Tibial nerve (tissue), 4 donors: ENCODE data around the gene CCDC7. TPM values are rescaled to one million over a fixed set of nuclear protein-coding genes. Genes with fewer than 3 reads are reported as not detected.

Experiments
- DNase-seq, 2 donors: peaks; one replicate each; pipeline ENCODE4 v3.0.0-alpha.2; 2019; ENCODE audit warnings: low spot score in 2 of 2
- H3K27ac ChIP-seq, 4 donors: fragments of 200-600 bp; sonication (generic) in 3 of 4; one replicate each; pipeline ENCODE4 v1.5.1; 2017 to 2019; ENCODE audit warnings: mild to moderate bottlenecking in 1 of 4
- H3K27me3 ChIP-seq, 2 donors: fragments of 200-600 bp; sonication (generic) in 1 of 2; one replicate each; pipeline versions ENCODE4 v1.5.1 to v1.6.0; 2017 to 2019
- H3K36me3 ChIP-seq, 3 donors: fragments of 200-600 bp; sonication (generic); one replicate each; pipeline ENCODE4 v1.5.1; 2018 to 2019
- H3K4me1 ChIP-seq, 4 donors: fragments of 200-600 bp; sonication (generic) in 3 of 4; one replicate each; pipeline ENCODE4 v1.5.1; 2017 to 2019
- H3K4me3 ChIP-seq, 4 donors: fragments of 200-600 bp; sonication (generic) in 3 of 4; one replicate each; pipeline ENCODE4 v1.5.1; 2017 to 2019; ENCODE audit warnings: mild to moderate bottlenecking in 1 of 4, moderate library complexity in 1 of 4
- H3K9me3 ChIP-seq, 4 donors: fragments of 200-600 bp; sonication (generic) in 3 of 4; one replicate each; pipeline ENCODE4 v1.5.1; 2017 to 2019
- EP300 ChIP-seq, 2 donors: sonication (generic); formaldehyde crosslinking; IDR thresholded peaks; one replicate each; pipeline ENCODE4 v1.6.1; 2017; ENCODE audit warnings: antibody characterized with exemption in 2 of 2, mild to moderate bottlenecking in 1 of 2
- POLR2A ChIP-seq, 2 donors: fragments of 450-650 bp; IDR thresholded peaks; one replicate each; pipeline ENCODE4 v1.6.1; 2017; ENCODE audit warnings: antibody characterized with exemption in 2 of 2, mild to moderate bottlenecking in 2 of 2, moderate library complexity in 2 of 2
- WGBS, 2 donors: methylation state at CpG; one replicate each; pipeline ENCODE4 v1.1.5; 2018; 5-methylcytosine and 5-hydroxymethylcytosine counted together
- total RNA-seq, 4 donors: library from RNA; depleted of rRNA; stranded (reverse); fragments of >200 nt; gene quantifications; one replicate each; pipeline ENCODE4 v1.1.0, GENCODE V29; 2016
- TF ChIP-seq, protein P1 (sequence below), 5 experiments: fragments of 200-600 bp in 3 of 5; fragments of 450-650 bp in 2 of 5; sonication (generic) in 3 of 5; IDR thresholded peaks; one replicate each; pipeline ENCODE4 v1.5.1; 2016 to 2019; ENCODE audit warnings: antibody characterized with exemption in 5 of 5, mild to moderate bottlenecking in 3 of 5, moderate library complexity in 2 of 5

The CCDC7 gene
- total RNA-seq, 4 donors from 2014 or later: 20.7 to 97.0 (median 45.6) TPM

- peaks cover 0 to 4% (median 2%) of the 10 kb centered on the region in 4 donors for H3K9me3 ChIP-seq
- 82 to 90% methylated on average over 1 of the region's 1 CpG for WGBS, 2 donors
These were observed 419.2 kb downstream of the CCDC7 start for GRCh38 chr10:32865170-32865569.

GRCh38 chr10:32877915-32878314 lies 432.0 kb downstream of the CCDC7 start:
- Histone ChIP-seq H3K36me3 (no peaks in the 10 kb centered on the region), H3K27ac (no peak overlapping the region), H3K9me3 (no peaks in the 10 kb centered on the region), H3K4me1 (no peaks in the 10 kb centered on the region), H3K4me3 (no peak overlapping the region), H3K27me3 (no peaks in the 10 kb centered on the region)
- no peak for DNase-seq
- TF ChIP-seq EP300 (IDR thresholded peaks at IDR 0.05) (no peak), POLR2A (IDR thresholded peaks at IDR 0.05) (no peak)
- TF ChIP-seq, protein P1, sequence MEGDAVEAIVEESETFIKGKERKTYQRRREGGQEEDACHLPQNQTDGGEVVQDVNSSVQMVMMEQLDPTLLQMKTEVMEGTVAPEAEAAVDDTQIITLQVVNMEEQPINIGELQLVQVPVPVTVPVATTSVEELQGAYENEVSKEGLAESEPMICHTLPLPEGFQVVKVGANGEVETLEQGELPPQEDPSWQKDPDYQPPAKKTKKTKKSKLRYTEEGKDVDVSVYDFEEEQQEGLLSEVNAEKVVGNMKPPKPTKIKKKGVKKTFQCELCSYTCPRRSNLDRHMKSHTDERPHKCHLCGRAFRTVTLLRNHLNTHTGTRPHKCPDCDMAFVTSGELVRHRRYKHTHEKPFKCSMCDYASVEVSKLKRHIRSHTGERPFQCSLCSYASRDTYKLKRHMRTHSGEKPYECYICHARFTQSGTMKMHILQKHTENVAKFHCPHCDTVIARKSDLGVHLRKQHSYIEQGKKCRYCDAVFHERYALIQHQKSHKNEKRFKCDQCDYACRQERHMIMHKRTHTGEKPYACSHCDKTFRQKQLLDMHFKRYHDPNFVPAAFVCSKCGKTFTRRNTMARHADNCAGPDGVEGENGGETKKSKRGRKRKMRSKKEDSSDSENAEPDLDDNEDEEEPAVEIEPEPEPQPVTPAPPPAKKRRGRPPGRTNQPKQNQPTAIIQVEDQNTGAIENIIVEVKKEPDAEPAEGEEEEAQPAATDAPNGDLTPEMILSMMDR (IDR thresholded peaks at IDR 0.05): no peak

More at GRCh38 chr10:32865170-32865569, 419.2 kb downstream of the CCDC7 start:
- no peak overlapping the region for H3K27ac ChIP-seq
- no peak for DNase-seq
- H3K4me1 ChIP-seq: no peaks in the 10 kb centered on the region
- H3K27me3 ChIP-seq: no peaks in the 10 kb centered on the region
- H3K4me3 ChIP-seq: no peak overlapping the region
- TF ChIP-seq EP300 (IDR thresholded peaks at IDR 0.05) (no peak), POLR2A (IDR thresholded peaks at IDR 0.05) (no peak)
- TF ChIP-seq, protein P1 (IDR thresholded peaks at IDR 0.05): no peak
- H3K36me3 ChIP-seq: no peaks in the 10 kb centered on the region

- H3K27ac ChIP-seq: no peak overlapping the region
- H3K4me3 ChIP-seq: no peak overlapping the region
- DNase-seq: no peak
- no peaks in the 10 kb centered on the region for H3K27me3 ChIP-seq
- TF ChIP-seq, protein P1 (IDR thresholded peaks at IDR 0.05): no peak
- TF ChIP-seq POLR2A (IDR thresholded peaks at IDR 0.05): no peak
- no peaks in the 10 kb centered on the region for H3K36me3 ChIP-seq
- no peaks in the 10 kb centered on the region for H3K9me3 ChIP-seq
- H3K4me1 ChIP-seq: no peaks in the 10 kb centered on the region
These were observed 432.7 kb downstream of the CCDC7 start for GRCh38 chr10:32878646-32879045.

GRCh38 chr10:32882076-32882475 lies 436.1 kb downstream of the CCDC7 start:
- H3K27ac ChIP-seq: no peak overlapping the region
- H3K27me3 ChIP-seq: no peaks in the 10 kb centered on the region
- DNase-seq: no peak
- no peaks in the 10 kb centered on the region for H3K36me3 ChIP-seq
- no peak for TF ChIP-seq EP300 (IDR thresholded peaks at IDR 0.05)
- TF ChIP-seq POLR2A (IDR thresholded peaks at IDR 0.05): no peak
- TF ChIP-seq, protein P1 (IDR thresholded peaks at IDR 0.05): no peak
- no peaks in the 10 kb centered on the region for H3K9me3 ChIP-seq
- no peaks in the 10 kb centered on the region for H3K4me1 ChIP-seq
- 92 to 94% methylated on average over 6 of the region's 6 CpGs for WGBS, 2 donors
- no peak overlapping the region for H3K4me3 ChIP-seq

DNA sequence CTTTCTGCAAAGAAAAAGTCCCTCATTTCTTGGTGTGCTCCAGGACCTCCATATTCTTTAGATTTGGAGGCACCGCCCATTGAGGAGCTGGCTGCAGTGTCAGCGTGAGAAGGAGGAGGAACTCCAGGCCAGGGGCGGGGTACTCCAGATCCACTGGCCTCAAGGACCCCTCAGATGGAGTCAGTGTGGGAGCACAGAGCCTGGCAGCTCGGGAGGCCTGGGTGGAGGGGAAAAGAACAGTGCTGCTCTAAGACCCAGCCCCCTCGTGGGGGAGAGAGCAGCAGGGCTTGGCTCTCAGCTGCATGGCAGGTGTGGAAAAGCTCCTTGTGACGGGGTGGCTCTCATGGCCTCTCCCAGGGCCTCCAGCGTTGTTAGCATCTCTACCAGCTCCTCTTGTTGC lies 441.5 kb downstream of the CCDC7 start:
- H3K9me3 ChIP-seq: no peaks in the 10 kb centered on the region
- TF ChIP-seq POLR2A (IDR thresholded peaks at IDR 0.05) (no peak), EP300 (IDR thresholded peaks at IDR 0.05) (no peak)
- TF ChIP-seq, protein P1 (IDR thresholded peaks at IDR 0.05): no peak
- no peaks in the 10 kb centered on the region for H3K4me1 ChIP-seq
- WGBS, 2 donors: 85 to 88% methylated on average over 7 of the region's 7 CpGs
- DNase-seq: no peak
- H3K36me3 ChIP-seq: no peaks in the 10 kb centered on the region
- H3K27ac ChIP-seq: no peak overlapping the region
- no peak overlapping the region for H3K4me3 ChIP-seq
- no peaks in the 10 kb centered on the region for H3K27me3 ChIP-seq
